Coronary artery (tissue), 2 donors: ENCODE results near the gene DDX51.

Experiments used
- DNase-seq: peaks from one replicate; pipeline ENCODE4 v3.0.0-alpha.2; 2017; ENCODE audit warnings: low spot score
- H3K27ac ChIP-seq, 2 donors: fragments of 200-600 bp; sonication (generic); one replicate each; pipeline ENCODE4 v1.5.1; 2016 to 2019
- H3K4me3 ChIP-seq: fragments of 200-600 bp; sonication (generic); 2 replicates; pipeline ENCODE4 v1.5.1; 2016; ENCODE audit warnings: mild to moderate bottlenecking, moderate library complexity
- TF ChIP-seq, protein P1 (sequence below): fragments of 200-600 bp; sonication (generic); IDR thresholded peaks from one replicate; pipeline ENCODE4 v1.5.1; 2019; ENCODE audit warnings: antibody characterized with exemption

DDX51 gene

DNA sequence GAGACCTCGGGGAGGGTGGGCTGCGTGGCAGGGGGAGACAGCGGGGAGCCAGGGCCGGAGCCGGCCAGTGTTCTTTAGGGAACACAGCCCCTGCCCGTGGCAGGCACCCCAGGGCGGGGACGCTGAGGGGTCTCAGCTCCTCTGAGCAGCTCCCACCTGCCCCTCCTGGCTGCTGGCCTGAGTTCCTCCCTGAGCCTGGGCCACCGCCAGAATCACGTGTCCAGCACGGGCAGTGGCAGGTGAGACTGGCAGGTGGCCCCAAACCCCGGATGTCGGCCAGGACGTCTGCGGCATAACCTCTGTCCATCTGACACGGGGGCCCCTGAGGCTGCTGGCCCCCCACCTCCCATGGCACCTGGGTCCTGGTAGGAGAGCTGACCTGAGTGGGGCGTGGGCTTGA is 25.3 kb upstream of the DDX51 start:
- DNase-seq, result no peak
- no peak overlapping the region for H3K4me3 ChIP-seq
- TF ChIP-seq, protein P1, sequence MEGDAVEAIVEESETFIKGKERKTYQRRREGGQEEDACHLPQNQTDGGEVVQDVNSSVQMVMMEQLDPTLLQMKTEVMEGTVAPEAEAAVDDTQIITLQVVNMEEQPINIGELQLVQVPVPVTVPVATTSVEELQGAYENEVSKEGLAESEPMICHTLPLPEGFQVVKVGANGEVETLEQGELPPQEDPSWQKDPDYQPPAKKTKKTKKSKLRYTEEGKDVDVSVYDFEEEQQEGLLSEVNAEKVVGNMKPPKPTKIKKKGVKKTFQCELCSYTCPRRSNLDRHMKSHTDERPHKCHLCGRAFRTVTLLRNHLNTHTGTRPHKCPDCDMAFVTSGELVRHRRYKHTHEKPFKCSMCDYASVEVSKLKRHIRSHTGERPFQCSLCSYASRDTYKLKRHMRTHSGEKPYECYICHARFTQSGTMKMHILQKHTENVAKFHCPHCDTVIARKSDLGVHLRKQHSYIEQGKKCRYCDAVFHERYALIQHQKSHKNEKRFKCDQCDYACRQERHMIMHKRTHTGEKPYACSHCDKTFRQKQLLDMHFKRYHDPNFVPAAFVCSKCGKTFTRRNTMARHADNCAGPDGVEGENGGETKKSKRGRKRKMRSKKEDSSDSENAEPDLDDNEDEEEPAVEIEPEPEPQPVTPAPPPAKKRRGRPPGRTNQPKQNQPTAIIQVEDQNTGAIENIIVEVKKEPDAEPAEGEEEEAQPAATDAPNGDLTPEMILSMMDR, result no peak
- no peak overlapping the region for H3K27ac ChIP-seq

DNA sequence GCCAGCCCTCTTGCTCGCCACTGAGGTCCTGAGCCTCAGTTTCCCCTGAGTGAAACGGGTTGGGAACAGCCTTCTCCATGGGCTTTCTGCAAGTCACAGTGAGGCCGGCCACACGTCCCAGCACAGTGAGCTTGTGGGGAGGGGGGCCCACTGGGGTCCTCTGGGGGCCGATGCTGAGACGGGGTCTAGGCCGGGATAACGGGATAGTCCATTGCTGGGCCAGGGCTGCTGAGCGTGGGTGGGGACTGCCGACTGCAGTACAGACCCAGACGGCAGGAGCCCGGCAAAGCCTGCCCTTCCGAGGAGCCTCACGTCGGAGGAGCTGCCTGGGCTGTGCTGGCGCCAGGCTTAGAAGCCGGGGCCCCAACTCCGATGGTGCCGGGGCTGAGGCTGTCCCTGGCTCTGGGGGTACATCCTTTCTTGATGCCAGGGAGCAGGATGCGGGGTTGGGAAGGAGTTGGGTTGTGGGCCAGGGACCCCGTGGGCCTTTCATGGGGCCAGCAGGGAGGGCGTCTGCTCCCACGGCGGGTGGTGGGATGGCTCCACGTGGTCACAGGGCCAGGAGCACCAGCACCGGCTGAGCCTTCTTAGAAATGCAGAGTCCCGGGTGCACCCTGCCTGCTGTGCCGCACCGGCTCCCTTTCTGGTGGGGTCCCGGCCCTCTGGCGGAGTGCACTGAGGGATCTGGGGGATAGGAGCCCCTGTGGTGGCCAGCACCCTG is 24.4 kb upstream of the DDX51 start:
- no peak overlapping the region for H3K4me3 ChIP-seq
- no peak overlapping the region for H3K27ac ChIP-seq
- TF ChIP-seq, protein P1, result no peak
- DNase-seq, result no peak

DNA sequence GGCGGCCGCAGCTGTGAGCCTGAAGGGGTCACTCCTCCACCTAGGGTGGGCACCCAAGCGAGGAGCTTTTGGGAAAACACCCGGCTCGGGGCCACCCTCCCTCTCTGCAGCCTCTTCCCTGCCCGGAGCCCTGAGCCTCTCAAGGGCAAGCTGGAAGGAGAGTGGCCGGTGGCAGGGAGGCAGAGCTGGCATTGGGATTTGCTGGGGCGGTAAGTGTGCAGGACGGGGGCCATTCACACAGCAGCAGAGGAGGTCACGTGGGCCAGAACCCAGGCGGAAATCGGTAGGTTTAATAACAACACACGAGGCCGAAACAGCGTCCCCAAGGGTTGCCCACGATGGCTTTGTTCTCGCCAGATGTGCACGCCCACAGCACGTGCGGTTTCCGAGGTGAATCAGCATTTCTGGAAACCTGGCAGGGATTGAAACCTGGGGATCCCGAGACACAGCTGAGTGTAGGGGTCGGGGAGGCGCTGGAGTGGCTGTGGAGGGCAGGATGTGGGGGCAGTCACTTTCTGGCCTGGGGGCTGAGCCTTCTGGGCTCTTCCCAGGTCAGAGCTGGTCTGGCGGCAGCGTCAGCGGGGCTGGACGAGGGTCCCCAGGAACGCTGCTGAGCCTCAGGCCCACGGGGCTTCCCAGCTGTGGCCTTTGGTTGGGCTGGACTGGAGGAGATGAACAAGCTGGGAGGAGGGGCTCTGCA is 23.6 kb upstream of the DDX51 start:
- no peak overlapping the region for H3K27ac ChIP-seq
- no peak for DNase-seq
- H3K4me3 ChIP-seq, result no peak overlapping the region
- TF ChIP-seq, protein P1, result no peak

DNA sequence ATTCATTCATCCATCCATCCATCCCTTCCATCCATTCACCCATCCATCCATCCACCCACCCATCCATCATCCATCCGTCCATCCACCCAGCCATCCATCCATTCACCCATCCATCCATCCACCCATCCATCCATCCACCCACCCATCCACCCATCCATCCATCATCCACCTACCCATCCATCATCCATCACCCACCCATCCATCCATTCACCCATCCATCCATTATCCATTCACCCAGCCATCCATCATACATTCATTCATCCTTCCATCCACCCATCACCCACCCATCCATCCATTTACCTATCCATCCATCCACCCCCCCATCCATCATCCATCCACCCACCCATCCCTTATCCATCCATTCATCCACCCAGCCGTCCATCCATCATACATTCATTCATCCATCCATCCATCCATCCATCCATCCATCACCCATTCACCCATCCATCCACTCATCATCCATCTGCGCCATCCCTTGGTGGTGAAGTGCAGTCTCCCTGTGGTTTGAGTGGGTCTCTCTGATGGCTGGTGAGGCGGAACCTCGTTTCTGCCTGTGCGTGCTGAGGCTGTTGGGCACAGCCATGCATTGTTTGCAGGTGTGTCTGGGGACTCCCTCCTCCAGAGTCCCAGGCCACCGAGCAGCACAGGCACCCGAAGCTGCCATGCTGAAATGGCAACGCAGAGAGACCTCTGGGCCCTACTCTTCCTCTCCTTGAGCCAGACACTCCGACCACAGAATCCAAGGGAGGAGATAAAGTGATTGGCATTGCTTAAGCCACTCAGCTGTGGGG is 22.9 kb upstream of the DDX51 start:
- no peak overlapping the region for H3K4me3 ChIP-seq
- H3K27ac ChIP-seq, result no peak overlapping the region
- TF ChIP-seq, protein P1, result no peak
- no peak for DNase-seq

DNA sequence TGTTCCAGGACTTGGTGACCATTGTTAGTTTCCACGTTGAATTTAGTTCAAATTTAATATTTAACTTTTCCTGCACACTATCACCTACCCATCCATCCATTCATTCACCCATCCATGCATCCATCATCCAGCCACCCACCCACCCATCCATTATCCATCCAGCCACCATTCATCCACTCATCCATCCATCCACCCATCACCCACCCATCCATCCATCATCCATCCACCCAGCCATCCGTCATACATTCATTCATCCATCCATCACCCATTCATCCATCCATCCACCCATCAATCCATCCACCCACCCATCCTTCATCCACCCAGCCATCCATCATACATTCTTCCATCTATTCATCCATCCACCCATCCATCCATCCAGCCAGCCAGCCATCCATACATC is 22.0 kb upstream of the DDX51 start:
- no peak for DNase-seq
- no peak overlapping the region for H3K27ac ChIP-seq
- TF ChIP-seq, protein P1, result no peak
- H3K4me3 ChIP-seq, result no peak overlapping the region

DNA sequence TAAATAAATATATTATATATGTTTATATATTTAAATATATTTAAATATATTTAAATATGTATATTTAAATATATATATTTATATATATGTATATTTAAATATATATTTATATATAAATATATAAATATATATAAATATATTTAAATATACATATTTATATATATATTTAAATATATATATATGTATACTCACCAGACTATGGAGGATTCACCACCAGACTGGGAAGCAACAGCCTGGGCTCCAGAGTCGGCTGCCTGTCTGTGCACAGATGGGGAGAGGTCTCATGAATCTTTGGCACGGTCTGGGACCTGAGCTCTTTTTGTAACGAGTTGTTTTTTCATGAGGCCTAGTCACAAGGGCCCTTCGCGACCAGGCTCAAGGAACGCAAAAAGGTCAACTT is 21.5 kb upstream of the DDX51 start:
- DNase-seq, result no peak
- H3K4me3 ChIP-seq, result no peak overlapping the region
- TF ChIP-seq, protein P1, result no peak
- H3K27ac ChIP-seq, result no peak overlapping the region
